Panc1 (cell line): ENCODE measurements around the gene ITM2B. TPM values are rescaled to one million over a fixed set of nuclear protein-coding genes. Genes with fewer than 3 reads are reported as not detected.

ENCODE experiments used
- ATAC-seq: fragments of 200-7000 bp; cut with Tn5 transposase; 2 replicates; pipeline ENCODE4 v1.9.1; 2020; ENCODE audit warnings: mild to moderate bottlenecking, moderate library complexity
- BruUV-seq: library from RNA; stranded (reverse); fragments of 400-500 nt; replicated peaks from 2 replicates; lab custom pipeline; 2021; lab: Mats Ljungman, UMichigan
- CTCF ChIA-PET: fragments of 300-600 bp; sonication (Branson Sonifier 250); formaldehyde crosslinking; loops from one replicate; lab custom pipeline; 2022; ENCODE audit warnings: antibody characterized with exemption; lab: Charles Lee
- POLR2A ChIA-PET: fragments of 300-600 bp; sonication (Branson Sonifier 250); formaldehyde crosslinking; loops from one replicate; lab custom pipeline; 2022; ENCODE audit warnings: antibody characterized with exemption; lab: Charles Lee
- DNase-seq: peaks from one replicate; pipeline ENCODE4 v3.0.0-alpha.2; 2010; ENCODE audit warnings: low read depth, low spot score
- H3K27ac ChIP-seq: 2 replicates; pipeline ENCODE4 v1.5.1; 2011; ENCODE audit warnings: mild to moderate bottlenecking, low read length, inconsistent platforms
- H3K27me3 ChIP-seq: fragments of 200-500 bp; sonication (Bioruptor generic); 2 replicates; pipeline ENCODE4 v1.6.0; 2014; ENCODE audit warnings: low read length, inconsistent platforms; ENCODE audit not compliant: control insufficient read depth, insufficient read depth
- H3K36me3 ChIP-seq: fragments of 200-500 bp; sonication (Bioruptor generic); 2 replicates; pipeline ENCODE4 v1.5.1; 2014; ENCODE audit warnings: inconsistent platforms, mild to moderate bottlenecking, low read length, moderate library complexity; ENCODE audit not compliant: control insufficient read depth, insufficient read depth
- H3K4me1 ChIP-seq: 2 replicates; pipeline ENCODE4 v1.5.1; 2011; ENCODE audit warnings: inconsistent platforms, mild to moderate bottlenecking, low read length, moderate library complexity; ENCODE audit not compliant: control insufficient read depth, insufficient read depth
- H3K4me3 ChIP-seq, 2 experiments: 2 replicates each; pipeline ENCODE4 v1.5.1; 2011 to 2012; ENCODE audit warnings: low read depth in 2 of 2, low read length in 2 of 2, mild to moderate bottlenecking in 2 of 2, inconsistent platforms in 1 of 2, moderate library complexity in 1 of 2
- H3K9me3 ChIP-seq: fragments of 200-500 bp; sonication (Bioruptor generic); 2 replicates; pipeline ENCODE4 v1.5.1; 2014; ENCODE audit warnings: low read depth, mild to moderate bottlenecking, inconsistent platforms, low read length, moderate library complexity; ENCODE audit not compliant: control insufficient read depth, insufficient read depth
- POLR2AphosphoS5 ChIP-seq: IDR thresholded peaks from 2 replicates; pipeline ENCODE4 v1.6.1; 2012; ENCODE audit warnings: mild to moderate bottlenecking, low read depth, low read length, moderate library complexity
- SIN3A ChIP-seq: IDR thresholded peaks from 2 replicates; pipeline ENCODE4 v1.6.1; 2012; ENCODE audit warnings: low read depth, mild to moderate bottlenecking, low read length, moderate library complexity, borderline replicate concordance; ENCODE audit not compliant: insufficient read depth
- in situ Hi-C: cut with HindIII; loops from 2 replicates; pipeline ENCODE4 v1.10.0; 2016; ENCODE audit warnings: low sequenced_read_pairs, low pct_unique_long_range_greater_than_20kb
- intact Hi-C: fragments of 100-400 bp; cut with micrococcal nuclease; formaldehyde crosslinking; loops from one replicate; pipeline ENCODE4 v1.10.0; 2022; ENCODE audit not compliant: unreplicated experiment
- total RNA-seq: library from RNA; stranded (reverse); gene quantifications from one replicate; pipeline ENCODE4 v1.2.1, GENCODE V29; 2021; ENCODE audit not compliant: unreplicated experiment
- TF ChIP-seq, protein P1 (sequence below), 2 experiments: IDR thresholded peaks; 2 replicates each; pipeline ENCODE4 v1.6.1; 2011 to 2012; ENCODE audit warnings: low read depth in 2 of 2, control low read depth in 1 of 2, low read length in 1 of 2, mild to moderate bottlenecking in 1 of 2, moderate library complexity in 1 of 2; ENCODE audit not compliant: insufficient read depth in 1 of 2
- TF ChIP-seq, protein P2 (sequence below): fragments of 450-650 bp; IDR thresholded peaks from 2 replicates; pipeline ENCODE4 v1.5.1; 2017; ENCODE audit warnings: mild to moderate bottlenecking

The ITM2B gene
- total RNA-seq, 1 experiment from 2014 or later, result 156 TPM

GRCh38 chr13:48294653-48295052 is 61.6 kb downstream of the ITM2B start:
- DNase-seq, result no peak
- no peak for ATAC-seq
- TF ChIP-seq, protein P1, sequence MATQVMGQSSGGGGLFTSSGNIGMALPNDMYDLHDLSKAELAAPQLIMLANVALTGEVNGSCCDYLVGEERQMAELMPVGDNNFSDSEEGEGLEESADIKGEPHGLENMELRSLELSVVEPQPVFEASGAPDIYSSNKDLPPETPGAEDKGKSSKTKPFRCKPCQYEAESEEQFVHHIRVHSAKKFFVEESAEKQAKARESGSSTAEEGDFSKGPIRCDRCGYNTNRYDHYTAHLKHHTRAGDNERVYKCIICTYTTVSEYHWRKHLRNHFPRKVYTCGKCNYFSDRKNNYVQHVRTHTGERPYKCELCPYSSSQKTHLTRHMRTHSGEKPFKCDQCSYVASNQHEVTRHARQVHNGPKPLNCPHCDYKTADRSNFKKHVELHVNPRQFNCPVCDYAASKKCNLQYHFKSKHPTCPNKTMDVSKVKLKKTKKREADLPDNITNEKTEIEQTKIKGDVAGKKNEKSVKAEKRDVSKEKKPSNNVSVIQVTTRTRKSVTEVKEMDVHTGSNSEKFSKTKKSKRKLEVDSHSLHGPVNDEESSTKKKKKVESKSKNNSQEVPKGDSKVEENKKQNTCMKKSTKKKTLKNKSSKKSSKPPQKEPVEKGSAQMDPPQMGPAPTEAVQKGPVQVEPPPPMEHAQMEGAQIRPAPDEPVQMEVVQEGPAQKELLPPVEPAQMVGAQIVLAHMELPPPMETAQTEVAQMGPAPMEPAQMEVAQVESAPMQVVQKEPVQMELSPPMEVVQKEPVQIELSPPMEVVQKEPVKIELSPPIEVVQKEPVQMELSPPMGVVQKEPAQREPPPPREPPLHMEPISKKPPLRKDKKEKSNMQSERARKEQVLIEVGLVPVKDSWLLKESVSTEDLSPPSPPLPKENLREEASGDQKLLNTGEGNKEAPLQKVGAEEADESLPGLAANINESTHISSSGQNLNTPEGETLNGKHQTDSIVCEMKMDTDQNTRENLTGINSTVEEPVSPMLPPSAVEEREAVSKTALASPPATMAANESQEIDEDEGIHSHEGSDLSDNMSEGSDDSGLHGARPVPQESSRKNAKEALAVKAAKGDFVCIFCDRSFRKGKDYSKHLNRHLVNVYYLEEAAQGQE (IDR thresholded peaks at IDR 0.05; ENCODE audit: insufficient read depth in 1 of 2, low read depth in 2 of 2, low read length in 1 of 2), result no peak
- TF ChIP-seq, protein P2, sequence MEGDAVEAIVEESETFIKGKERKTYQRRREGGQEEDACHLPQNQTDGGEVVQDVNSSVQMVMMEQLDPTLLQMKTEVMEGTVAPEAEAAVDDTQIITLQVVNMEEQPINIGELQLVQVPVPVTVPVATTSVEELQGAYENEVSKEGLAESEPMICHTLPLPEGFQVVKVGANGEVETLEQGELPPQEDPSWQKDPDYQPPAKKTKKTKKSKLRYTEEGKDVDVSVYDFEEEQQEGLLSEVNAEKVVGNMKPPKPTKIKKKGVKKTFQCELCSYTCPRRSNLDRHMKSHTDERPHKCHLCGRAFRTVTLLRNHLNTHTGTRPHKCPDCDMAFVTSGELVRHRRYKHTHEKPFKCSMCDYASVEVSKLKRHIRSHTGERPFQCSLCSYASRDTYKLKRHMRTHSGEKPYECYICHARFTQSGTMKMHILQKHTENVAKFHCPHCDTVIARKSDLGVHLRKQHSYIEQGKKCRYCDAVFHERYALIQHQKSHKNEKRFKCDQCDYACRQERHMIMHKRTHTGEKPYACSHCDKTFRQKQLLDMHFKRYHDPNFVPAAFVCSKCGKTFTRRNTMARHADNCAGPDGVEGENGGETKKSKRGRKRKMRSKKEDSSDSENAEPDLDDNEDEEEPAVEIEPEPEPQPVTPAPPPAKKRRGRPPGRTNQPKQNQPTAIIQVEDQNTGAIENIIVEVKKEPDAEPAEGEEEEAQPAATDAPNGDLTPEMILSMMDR, result no peak
- TF ChIP-seq POLR2AphosphoS5, result no peak
- H3K36me3 ChIP-seq, result no peaks in the 10 kb centered on the region
- POLR2A ChIA-PET, result no interaction called here
- CTCF ChIA-PET, result no interaction called here
- intact Hi-C loops (no loop called here), in situ Hi-C loops (no loop called here)
- no peaks in the 10 kb centered on the region for H3K9me3 ChIP-seq
- no peaks in the 10 kb centered on the region for H3K27me3 ChIP-seq
- no peak overlapping the region for H3K27ac ChIP-seq
- H3K4me1 ChIP-seq, result no peaks in the 10 kb centered on the region
- no TSS peak for BruUV-seq
- H3K4me3 ChIP-seq, result no peak overlapping the region

- ATAC-seq (no peak), DNase-seq (no peak)
- Histone ChIP-seq H3K9me3 (no peaks in the 10 kb centered on the region), H3K4me1 (no peaks in the 10 kb centered on the region), H3K27me3 (no peaks in the 10 kb centered on the region), H3K27ac (no peak overlapping the region), H3K36me3 (no peaks in the 10 kb centered on the region), H3K4me3 (no peak overlapping the region)
- CTCF ChIA-PET, result no interaction called here
- POLR2A ChIA-PET, result no interaction called here
- TF ChIP-seq SIN3A (no peak), POLR2AphosphoS5 (no peak)
- TF ChIP-seq, protein P1 (IDR thresholded peaks at IDR 0.05; ENCODE audit: insufficient read depth in 1 of 2, low read depth in 2 of 2, low read length in 1 of 2), result no peak
- TF ChIP-seq, protein P2, result no peak
- intact Hi-C loops, result no loop called here
- no TSS peak for BruUV-seq
- in situ Hi-C loops, result no loop called here
Measured at GRCh38 chr13:48295271-48295670, 62.3 kb downstream of the ITM2B start.
